ENCODE results near the gene GLI3. TPM values are rescaled to one million over a fixed set of nuclear protein-coding genes. Genes with fewer than 3 reads are reported as not detected.

GLI3 gene
- total and polyA plus RNA-seq, 8 donors: 0.29 to 7.0 (median 2.3) TPM

DNA sequence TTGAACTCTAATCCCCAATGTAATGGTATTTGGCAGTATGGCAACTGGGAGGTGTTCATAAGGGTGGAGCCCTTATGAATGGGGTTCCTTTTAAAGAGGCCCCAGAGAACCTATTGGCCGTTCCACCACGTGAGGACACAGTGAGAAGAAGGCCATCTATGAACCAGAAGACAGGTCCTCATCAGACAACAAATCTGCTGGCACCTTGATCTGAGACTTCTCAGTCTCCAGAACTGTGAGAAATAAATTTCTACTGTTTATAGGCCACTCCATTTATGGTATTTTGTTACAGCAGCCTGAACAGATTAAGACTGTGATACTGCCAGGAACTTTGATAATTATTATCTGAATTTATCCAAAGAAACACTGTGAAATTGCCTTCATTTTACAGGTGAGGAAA, 132.3 kb downstream of the GLI3 start:
- no peak overlapping the region for H3K27ac ChIP-seq
- H3K27me3 ChIP-seq: no peaks in the 10 kb centered on the region
- intact Hi-C loops (cut with DNase I; ENCODE audit: low total_unique reads): no loop called here
- no peak for DNase-seq
- TF ChIP-seq, protein P1, sequence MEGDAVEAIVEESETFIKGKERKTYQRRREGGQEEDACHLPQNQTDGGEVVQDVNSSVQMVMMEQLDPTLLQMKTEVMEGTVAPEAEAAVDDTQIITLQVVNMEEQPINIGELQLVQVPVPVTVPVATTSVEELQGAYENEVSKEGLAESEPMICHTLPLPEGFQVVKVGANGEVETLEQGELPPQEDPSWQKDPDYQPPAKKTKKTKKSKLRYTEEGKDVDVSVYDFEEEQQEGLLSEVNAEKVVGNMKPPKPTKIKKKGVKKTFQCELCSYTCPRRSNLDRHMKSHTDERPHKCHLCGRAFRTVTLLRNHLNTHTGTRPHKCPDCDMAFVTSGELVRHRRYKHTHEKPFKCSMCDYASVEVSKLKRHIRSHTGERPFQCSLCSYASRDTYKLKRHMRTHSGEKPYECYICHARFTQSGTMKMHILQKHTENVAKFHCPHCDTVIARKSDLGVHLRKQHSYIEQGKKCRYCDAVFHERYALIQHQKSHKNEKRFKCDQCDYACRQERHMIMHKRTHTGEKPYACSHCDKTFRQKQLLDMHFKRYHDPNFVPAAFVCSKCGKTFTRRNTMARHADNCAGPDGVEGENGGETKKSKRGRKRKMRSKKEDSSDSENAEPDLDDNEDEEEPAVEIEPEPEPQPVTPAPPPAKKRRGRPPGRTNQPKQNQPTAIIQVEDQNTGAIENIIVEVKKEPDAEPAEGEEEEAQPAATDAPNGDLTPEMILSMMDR (IDR thresholded peaks at IDR 0.05): no peak
- TF ChIP-seq EP300 (IDR thresholded peaks at IDR 0.05): no peak
- TF ChIP-seq POLR2A (IDR thresholded peaks at IDR 0.05): no peak
- TF ChIP-seq POLR2AphosphoS5 (IDR thresholded peaks at IDR 0.05): no peak
- no peak overlapping the region for H3K4me3 ChIP-seq
- H3K4me1 ChIP-seq: peaks cover 0 to 50% (median 26%) of the 10 kb centered on the region in 4 donors
- no peaks in the 10 kb centered on the region for H3K9me3 ChIP-seq
- WGBS, 5 donors: 64 to 85% (median 76%) methylated on average over 2 of the region's 2 CpGs
- H3K36me3 ChIP-seq: no peaks in the 10 kb centered on the region

DNA sequence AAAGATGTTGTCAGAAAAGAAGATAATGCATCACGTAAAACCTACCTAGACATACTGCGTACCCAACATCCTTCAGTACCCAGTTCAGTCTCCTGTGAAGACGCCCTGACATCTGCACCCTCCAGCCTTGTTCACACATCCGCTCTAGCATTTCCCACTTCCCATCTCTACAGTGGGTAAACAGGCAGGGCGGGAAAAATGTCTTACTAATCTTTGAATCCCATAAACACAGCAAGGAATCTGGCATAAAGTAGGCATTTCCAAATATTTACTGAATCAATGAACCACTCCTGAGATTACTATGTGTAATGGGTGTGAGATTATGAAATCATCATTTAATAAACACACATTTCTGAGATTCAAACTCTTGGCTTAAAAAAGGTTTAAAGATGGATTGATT, 132.8 kb downstream of the GLI3 start:
- peak overlapping the region in 2 of 5 donors; percentile 24 to 28 for H3K27ac ChIP-seq
- H3K4me1 ChIP-seq: peaks cover 0 to 45% (median 23%) of the 10 kb centered on the region in 4 donors
- H3K4me3 ChIP-seq: no peak overlapping the region
- no peaks in the 10 kb centered on the region for H3K9me3 ChIP-seq
- WGBS, 5 donors: 69 to 80% (median 77%) methylated on average over 5 of the region's 5 CpGs
- no peaks in the 10 kb centered on the region for H3K27me3 ChIP-seq
- intact Hi-C loops (cut with DNase I; ENCODE audit: low total_unique reads): no loop called here
- no peak for TF ChIP-seq POLR2AphosphoS5 (IDR thresholded peaks at IDR 0.05)
- TF ChIP-seq, protein P1 (IDR thresholded peaks at IDR 0.05): no peak
- TF ChIP-seq EP300 (IDR thresholded peaks at IDR 0.05): no peak
- TF ChIP-seq POLR2A (IDR thresholded peaks at IDR 0.05): no peak
- DNase-seq: no peak
- no peaks in the 10 kb centered on the region for H3K36me3 ChIP-seq

DNA sequence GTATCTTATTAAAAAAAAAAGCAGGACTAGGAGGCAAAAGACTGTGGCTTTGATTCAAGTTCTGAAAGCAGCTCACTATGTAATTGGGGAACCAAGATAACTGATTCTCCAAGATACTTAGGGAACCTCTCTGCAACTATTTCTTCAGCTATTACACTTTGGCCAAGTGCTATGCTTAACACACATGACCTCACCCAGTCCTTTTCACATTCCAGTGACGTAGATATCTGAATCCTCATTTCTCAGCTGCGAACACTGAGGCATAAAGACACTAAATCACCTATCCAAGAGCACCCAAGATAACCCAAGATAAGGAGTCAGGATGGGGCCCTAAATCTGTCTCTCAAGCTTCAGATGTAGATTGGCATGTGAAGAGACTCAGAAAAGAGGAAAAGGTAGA, 133.6 kb downstream of the GLI3 start:
- intact Hi-C loops (cut with DNase I; ENCODE audit: low total_unique reads): no loop called here
- Histone ChIP-seq H3K27ac (peak overlapping the region in 2 of 5 donors; percentile 24 to 28), H3K4me3 (no peak overlapping the region), H3K9me3 (no peaks in the 10 kb centered on the region), H3K36me3 (no peaks in the 10 kb centered on the region), H3K27me3 (no peaks in the 10 kb centered on the region), H3K4me1 (peaks cover 0 to 43% (median 18%) of the 10 kb centered on the region in 4 donors)
- WGBS, 5 donors: 83 to 91% (median 88%) methylated on average over 2 of the region's 2 CpGs
- TF ChIP-seq EP300 (IDR thresholded peaks at IDR 0.05) (no peak), POLR2AphosphoS5 (IDR thresholded peaks at IDR 0.05) (no peak), POLR2A (IDR thresholded peaks at IDR 0.05) (no peak)
- TF ChIP-seq, protein P1 (IDR thresholded peaks at IDR 0.05): no peak
- no peak for DNase-seq

DNA sequence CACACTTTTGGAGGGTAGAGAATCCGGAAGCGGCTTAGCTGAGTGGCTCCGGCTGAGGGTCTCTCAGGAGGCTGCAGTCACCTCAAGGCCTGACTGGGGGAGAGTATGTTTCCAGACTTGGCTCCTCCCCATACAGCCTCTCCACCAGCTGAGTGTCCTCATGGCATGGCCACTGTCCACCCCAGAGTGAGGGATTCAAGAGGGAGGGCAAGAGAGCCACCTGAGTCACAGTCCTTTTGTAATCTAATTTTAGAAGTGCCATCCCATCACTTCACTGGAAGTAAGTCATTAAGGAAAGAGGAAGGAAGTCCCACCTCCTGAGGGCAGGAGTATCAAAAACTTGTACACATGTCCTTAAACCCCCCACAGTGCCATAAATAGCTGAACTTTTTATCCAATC, 134.0 kb downstream of the GLI3 start:
- WGBS, 5 donors: 88 to 99% (median 94%) methylated on average over 3 of the region's 3 CpGs
- Histone ChIP-seq H3K4me1 (peaks cover 0 to 39% (median 16%) of the 10 kb centered on the region in 4 donors), H3K4me3 (no peak overlapping the region), H3K27ac (peak overlapping the region in 1 of 5 donors; percentile 24), H3K9me3 (no peaks in the 10 kb centered on the region), H3K36me3 (no peaks in the 10 kb centered on the region), H3K27me3 (no peaks in the 10 kb centered on the region)
- intact Hi-C loops (cut with DNase I; ENCODE audit: low total_unique reads): no loop called here
- TF ChIP-seq POLR2A (IDR thresholded peaks at IDR 0.05) (no peak), POLR2AphosphoS5 (IDR thresholded peaks at IDR 0.05) (no peak), EP300 (IDR thresholded peaks at IDR 0.05) (no peak)
- TF ChIP-seq, protein P1 (IDR thresholded peaks at IDR 0.05): no peak
- DNase-seq: no peak

Measured in stomach (tissue), 9 donors.